Bronchial smooth muscle cell (primary cell): ENCODE results near the gene SDS. TPM values are rescaled to one million over a fixed set of nuclear protein-coding genes. Genes with fewer than 3 reads are reported as not detected.

Experiments used
- total RNA-seq: library from RNA; depleted of rRNA; stranded (reverse); fragments of >200 nt; gene quantifications from 2 replicates; pipeline ENCODE4 v1.2.1, GENCODE V29; 2014

The SDS gene, protein sequence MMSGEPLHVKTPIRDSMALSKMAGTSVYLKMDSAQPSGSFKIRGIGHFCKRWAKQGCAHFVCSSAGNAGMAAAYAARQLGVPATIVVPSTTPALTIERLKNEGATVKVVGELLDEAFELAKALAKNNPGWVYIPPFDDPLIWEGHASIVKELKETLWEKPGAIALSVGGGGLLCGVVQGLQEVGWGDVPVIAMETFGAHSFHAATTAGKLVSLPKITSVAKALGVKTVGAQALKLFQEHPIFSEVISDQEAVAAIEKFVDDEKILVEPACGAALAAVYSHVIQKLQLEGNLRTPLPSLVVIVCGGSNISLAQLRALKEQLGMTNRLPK
- 0.16 TPM in 1 of 2 replicates, not detected in the other for total RNA-seq

GRCh38 chr12:113403435-113404415 is at the start of gene SDS:
SDS (minus strand) TSS chr12:113403887; CDS start chr12:113399708, 4,179 bp downstream.

DNA sequence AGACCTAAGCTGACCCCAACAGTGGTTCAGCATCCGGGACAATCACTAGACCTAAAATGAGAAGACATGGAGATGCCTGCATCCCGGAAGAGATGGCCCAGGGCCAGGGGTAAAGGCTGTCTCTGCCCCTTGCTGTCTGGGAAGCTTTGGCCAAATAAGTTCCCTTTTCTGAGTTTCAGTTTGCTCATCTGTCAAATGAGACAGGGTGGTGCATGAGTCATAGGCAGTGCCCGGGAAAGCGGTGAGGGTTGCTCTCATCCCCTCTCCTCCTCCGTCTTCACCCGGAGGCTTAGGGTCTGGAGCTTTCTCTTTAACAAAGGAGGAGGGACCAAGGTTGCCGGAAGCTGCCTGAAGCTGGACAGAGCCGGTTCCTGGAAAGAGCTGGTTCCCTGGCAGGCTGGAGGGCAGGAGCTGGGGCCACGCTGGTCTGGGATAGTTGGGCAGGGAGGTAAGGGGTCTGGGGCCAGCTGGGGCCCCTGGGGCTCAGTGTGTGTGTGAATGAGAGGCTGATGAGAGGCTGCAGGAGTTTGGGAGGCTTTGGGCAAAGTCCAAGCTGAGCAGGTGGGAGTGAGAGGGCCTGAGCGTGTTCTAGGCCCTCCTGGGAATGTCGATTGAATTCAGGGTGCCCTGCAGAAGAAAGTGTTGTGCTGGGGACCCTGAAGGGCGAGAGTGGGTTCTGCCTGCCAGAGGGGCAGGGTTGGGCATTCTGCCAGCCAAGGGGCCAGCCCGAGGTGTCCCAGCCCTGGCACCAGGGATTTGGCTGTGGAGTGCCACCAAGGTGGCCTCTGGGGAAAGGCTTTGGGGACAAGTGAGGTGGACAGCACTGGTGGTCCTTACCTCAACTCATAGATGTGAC is 18.6 kb upstream of the SDS start, which contains the start of gene SDSL:
SDSL (plus strand) TSS at position 351 of the 856 bp plus-strand sequence. CDS start 5,603 bp downstream, outside the sequence.

DNA sequence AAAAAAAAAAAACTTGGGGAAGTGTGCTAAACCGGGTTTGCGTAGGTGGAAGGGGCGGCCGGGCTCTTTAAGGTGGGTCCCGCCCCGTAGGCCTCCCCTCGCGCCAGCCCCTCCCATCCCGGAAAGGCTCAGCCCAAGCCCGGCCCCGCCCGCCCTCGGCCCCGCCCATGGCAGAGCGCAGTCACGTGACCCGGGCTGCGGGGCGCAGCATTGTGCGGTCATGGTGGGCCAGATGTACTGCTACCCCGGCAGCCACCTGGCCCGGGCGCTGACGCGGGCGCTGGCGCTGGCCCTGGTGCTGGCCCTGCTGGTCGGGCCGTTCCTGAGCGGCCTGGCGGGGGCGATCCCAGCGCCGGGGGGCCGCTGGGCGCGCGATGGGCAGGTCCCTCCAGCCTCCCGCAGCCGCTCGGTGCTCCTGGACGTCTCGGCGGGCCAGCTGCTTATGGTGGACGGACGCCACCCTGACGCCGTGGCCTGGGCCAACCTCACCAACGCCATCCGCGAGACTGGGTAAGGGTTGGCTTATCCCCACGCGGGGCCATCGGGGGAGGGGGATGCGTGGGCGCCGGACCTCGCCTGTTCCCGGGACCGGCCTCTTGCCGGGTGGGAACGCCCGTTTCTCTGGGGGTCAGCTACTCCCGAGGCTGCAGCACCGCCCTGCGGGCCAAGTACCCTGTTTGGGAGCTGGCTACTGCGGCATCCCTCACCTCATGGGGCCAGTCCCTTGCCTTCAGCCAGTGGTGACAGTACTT is 45.1 kb downstream of the SDS start, which contains the start of gene PLBD2:
PLBD2 (plus strand) TSS at position 207 of the 752 bp plus-strand sequence; CDS start at position 221, 14 bp downstream.

Other genes with a start within 250 kb of the SDS start
- 27.0 and 28.5 TPM in 2 replicates for gene DDX54, start 218.4 kb downstream of the SDS start, total RNA-seq
- gene RITA1, start 218.2 kb downstream of the SDS start, total RNA-seq, result 8.2 and 9.1 TPM in 2 replicates
- gene TPCN1, start 182.4 kb downstream of the SDS start, total RNA-seq, result 11.2 and 13.6 TPM in 2 replicates
- gene SLC8B1, start 68.8 kb downstream of the SDS start, total RNA-seq, result 11.5 and 18.1 TPM in 2 replicates
- 22.2 and 26.5 TPM in 2 replicates for gene PLBD2, start 45.3 kb downstream of the SDS start, total RNA-seq
- gene SDSL, start 18.5 kb upstream of the SDS start, total RNA-seq, result 8.2 and 14.2 TPM in 2 replicates
- not detected in 2 replicates for gene LHX5, start 68.0 kb upstream of the SDS start, total RNA-seq